ENCODE measurements around the gene CFAP99.

Gene CFAP99

GRCh38 chr4:2484993-2485392, 66.2 kb downstream of the CFAP99 start:
- peak; percentile 78 for DNase-seq (ENCODE audit: extremely low spot score)
- TF ChIP-seq CTCF (IDR thresholded peaks at IDR 0.05; ENCODE audit: control extremely low read depth, extremely low read depth, low read depth, missing control alignments) = no peak
- ChIA-PET POLR2A (interaction anchor here (1.0 to 1.6 kb wide), 2 partner anchors 10 to 51 kb away, joined by 3 to 4 read pairs; partner anchors contain the start of gene FAM193A), CTCF (interaction anchor here (1.1 to 2.8 kb wide), 8 partner anchors 9 to 265 kb away, joined by 3 to 14 read pairs (median 5); partner anchors contain the start of gene RNF4)

GRCh38 chr4:2485956-2486355, 67.2 kb downstream of the CFAP99 start:
- POLR2A ChIA-PET = interaction anchor here (1.0 to 1.6 kb wide), 2 partner anchors 17 to 50 kb away, joined by 3 to 4 read pairs; partner anchors contain the start of gene FAM193A
- CTCF ChIA-PET = interaction anchor here (1.1 to 2.8 kb wide), 5 partner anchors 10 to 266 kb away, joined by 3 to 14 read pairs (median 6); partner anchors contain the start of gene RNF4
- TF ChIP-seq CTCF (IDR thresholded peaks at IDR 0.05; ENCODE audit: control extremely low read depth, extremely low read depth, low read depth, missing control alignments) = no peak
- no peak for DNase-seq (ENCODE audit: extremely low spot score)

- POLR2A ChIA-PET = interaction anchor here (1.0 to 1.5 kb wide), 2 partner anchors 16 to 23 kb away, joined by 3 to 4 read pairs; no protein-coding TSS in a partner anchor
- DNase-seq (ENCODE audit: extremely low spot score) = no peak
- CTCF ChIA-PET = interaction anchor here (0.8 to 2.5 kb wide), 5 partner anchors 9 to 267 kb away, joined by 3 to 14 read pairs (median 4); no protein-coding TSS in a partner anchor
- no peak for TF ChIP-seq CTCF (IDR thresholded peaks at IDR 0.05; ENCODE audit: control extremely low read depth, extremely low read depth, low read depth, missing control alignments)
Measured at GRCh38 chr4:2486981-2487380, 68.2 kb downstream of the CFAP99 start.

- POLR2A ChIA-PET = interaction anchor here (0.6 to 1.5 kb wide), 2 partner anchors 23 to 61 kb away, joined by 4 read pairs; no protein-coding TSS in a partner anchor
- no peak for TF ChIP-seq CTCF (IDR thresholded peaks at IDR 0.05; ENCODE audit: control extremely low read depth, extremely low read depth, low read depth, missing control alignments)
Measured at GRCh38 chr4:2487632-2488031, 68.9 kb downstream of the CFAP99 start.

GRCh38 chr4:2489081-2489805, 70.5 kb downstream of the CFAP99 start:
- no peak for TF ChIP-seq CTCF (IDR thresholded peaks at IDR 0.05; ENCODE audit: control extremely low read depth, extremely low read depth, low read depth, missing control alignments)
- no peak for DNase-seq (ENCODE audit: extremely low spot score)
- ChIA-PET POLR2A (no interaction called here), CTCF (no interaction called here)

More at GRCh38 chr4:2487632-2488031, 68.9 kb downstream of the CFAP99 start:
- peak; percentile 75 for DNase-seq (ENCODE audit: extremely low spot score)
- CTCF ChIA-PET = interaction anchor here (0.8 to 1.3 kb wide), 5 partner anchors 16 to 267 kb away, joined by 3 to 5 read pairs (median 3); no protein-coding TSS in a partner anchor

GRCh38 chr4:2489841-2490552, 71.2 kb downstream of the CFAP99 start:
- CTCF ChIA-PET = interaction anchor here (3.6 kb wide), 1 partner anchor 13 kb away, joined by 13 read pairs; no protein-coding TSS in a partner anchor
- POLR2A ChIA-PET = no interaction called here
- no peak for DNase-seq (ENCODE audit: extremely low spot score)
- no peak for TF ChIP-seq CTCF (IDR thresholded peaks at IDR 0.05; ENCODE audit: control extremely low read depth, extremely low read depth, low read depth, missing control alignments)
